GM18870 (cell line): ENCODE measurements around the gene CLDND1.
"Not testable (repeated sequence)": the region's sequence is repeated elsewhere in the genome, so short reads cannot be mapped to it uniquely, and the experiment has no call there.

Source experiments
- ATAC-seq: cut with Tn5 transposase; IDR thresholded peaks from one replicate; pipeline ENCODE4 v1.9.1; 2021; ENCODE audit warnings: moderate library complexity; ENCODE audit not compliant: unreplicated experiment

The CLDND1 gene

DNA sequence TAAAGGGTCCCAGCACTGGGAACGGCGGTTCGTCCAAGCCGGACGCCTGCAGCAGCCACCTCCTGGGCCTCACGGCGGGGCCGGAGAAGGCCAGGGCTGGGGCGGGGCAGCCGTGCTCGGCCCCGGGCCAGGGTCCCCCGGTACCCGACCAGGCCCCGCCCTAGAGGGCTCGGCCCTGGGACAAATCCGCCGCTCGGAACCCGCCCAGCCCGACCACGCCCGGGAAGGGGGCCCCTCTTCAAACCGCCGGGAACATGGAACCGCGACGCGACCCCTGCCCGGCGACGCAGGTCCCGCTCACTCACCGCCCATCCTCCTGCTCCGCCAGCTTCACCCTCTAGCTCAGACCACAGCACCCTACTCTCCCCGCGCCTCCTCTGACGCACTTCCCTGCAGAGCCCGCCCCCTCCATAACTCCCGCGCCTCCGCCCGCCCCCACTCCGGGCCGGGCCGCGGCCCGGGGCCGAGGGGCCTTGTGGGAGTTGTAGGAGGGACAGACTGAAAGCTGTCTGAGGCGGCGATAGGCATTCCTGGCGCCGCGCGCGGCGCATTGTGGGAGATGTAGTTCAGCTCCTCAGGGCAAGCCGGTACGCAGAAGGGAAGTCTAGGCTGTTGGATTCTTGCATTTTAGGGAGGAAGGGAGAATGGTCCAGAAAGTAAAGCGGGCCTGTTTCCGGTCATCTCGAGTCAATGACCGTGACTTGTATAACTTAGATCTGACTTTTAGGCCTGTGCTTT, at the start of gene CLDND1:
CLDND1 (minus strand) TSS at position 359 of the 738 bp plus-strand sequence. CDS start 1,478 bp downstream, outside the sequence.
- peak; percentile 74 for ATAC-seq

DNA sequence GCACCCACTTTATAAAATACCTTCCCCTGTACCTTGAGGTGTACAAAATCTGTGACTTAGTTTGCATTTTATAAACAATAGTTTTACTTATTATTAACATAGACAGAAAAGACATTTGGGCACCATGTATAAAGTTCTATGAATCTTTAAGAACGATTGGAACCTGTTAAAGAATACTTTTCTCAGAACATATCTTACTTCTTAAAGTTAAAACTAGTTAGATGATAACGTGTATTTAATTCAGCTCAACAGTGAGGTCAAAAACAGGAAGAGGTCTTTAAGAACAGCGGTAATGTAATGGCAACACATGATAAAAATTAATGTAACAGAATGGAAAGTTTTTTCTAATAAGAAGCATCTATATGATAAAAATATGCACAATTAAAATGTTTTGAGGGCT, 45.7 kb upstream of the CLDND1 start:
- ATAC-seq = no peak

DNA sequence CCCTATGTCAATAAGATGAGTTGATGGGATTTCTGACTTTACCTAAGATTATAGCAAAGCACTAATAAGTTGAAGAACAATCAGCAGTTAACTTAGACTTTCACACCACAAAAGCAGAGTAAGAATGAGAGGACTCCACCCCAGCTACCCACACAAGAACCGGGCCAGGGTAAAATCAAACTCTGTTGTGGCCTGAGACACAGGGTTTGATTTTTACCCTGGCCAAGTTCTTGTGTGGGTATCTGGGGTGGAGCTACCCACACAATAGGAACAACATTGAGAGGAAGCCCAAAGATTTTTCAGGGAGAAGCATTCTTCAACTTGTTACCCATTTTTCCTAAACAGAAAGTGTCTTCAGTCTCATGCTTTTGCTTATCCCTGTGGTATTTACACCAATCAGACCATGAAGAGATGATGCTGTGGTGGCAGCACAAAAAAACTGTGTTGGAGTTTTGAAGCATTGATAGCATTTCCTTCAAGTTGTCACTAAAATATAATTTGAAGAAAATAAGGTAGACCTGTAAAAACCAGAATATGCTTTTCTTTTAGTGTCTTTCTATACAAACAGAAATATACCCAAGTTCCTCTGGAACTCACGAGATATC, 45.1 kb upstream of the CLDND1 start:
- ATAC-seq = no peak

DNA sequence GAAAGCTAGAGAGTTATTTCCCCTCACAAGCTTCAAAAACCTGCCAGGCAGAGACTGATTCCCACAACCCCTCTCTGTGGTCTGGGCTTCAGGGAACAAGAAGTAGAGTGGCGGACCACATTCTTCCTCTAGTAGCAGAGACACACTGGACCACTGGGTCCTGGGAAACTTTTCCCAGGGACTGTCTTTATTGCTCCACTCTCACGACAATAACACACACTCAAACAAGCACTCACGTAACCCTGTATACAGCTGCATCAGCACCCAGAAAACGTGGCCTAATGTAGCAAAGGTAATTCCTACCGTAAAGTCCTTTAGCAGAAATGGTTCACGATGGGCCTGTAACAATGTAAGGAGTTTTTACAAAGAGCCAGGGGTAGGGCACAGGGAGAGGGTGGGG, 43.1 kb upstream of the CLDND1 start:
- no peak for ATAC-seq

DNA sequence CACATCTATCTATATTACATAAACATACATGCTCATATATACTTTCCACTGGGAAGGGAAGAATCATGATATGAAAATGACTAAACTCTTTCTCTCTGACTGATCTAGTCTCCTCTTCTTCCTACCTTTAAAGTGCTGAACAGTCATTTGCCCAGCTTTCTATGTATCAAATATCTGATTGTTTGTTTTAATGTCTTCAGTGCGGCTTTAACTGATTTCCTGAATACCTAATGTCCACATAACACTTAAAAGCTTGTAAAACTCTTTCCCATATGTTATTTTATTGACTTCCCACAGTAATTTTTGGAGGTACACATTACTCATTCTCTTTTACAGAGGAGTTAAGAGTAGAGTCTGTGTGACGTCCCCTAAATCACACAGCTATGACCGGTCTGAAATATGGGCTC, 42.5 kb upstream of the CLDND1 start:
- ATAC-seq = peak; percentile 19

DNA sequence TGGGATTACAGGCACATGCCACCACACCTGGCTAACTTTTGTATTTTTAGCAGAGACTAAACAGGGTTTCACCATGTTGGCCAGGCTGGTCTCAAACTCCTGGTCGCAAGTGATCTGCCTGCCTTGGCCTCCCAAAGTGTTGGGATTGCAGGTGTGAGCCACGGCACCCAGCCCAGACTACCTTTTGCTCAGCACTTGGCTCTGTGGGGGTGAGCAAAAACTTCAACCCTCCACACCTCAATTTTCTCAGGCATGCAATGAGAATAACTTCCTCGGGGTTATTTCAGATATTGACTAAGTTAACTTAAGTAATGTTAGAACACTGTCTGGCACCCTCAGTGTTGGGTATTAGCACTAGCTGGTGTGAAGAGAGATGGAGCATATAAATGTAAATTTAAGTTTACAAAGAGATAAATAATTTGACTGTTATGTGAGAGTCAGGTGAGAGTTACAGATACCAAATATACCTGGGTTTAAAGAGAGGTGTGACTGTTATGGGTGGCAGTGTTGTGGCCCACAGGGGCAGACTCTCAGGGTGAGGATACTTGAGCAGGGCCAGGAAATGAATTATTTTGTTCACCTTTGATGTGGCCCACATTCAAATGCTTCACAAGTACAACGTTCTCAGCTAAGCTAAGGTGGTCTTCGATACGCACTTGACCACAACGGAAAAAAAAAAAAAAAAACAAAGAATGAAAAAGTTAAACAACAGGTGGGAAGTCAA, 41.7 kb upstream of the CLDND1 start:
- no peak for ATAC-seq

DNA sequence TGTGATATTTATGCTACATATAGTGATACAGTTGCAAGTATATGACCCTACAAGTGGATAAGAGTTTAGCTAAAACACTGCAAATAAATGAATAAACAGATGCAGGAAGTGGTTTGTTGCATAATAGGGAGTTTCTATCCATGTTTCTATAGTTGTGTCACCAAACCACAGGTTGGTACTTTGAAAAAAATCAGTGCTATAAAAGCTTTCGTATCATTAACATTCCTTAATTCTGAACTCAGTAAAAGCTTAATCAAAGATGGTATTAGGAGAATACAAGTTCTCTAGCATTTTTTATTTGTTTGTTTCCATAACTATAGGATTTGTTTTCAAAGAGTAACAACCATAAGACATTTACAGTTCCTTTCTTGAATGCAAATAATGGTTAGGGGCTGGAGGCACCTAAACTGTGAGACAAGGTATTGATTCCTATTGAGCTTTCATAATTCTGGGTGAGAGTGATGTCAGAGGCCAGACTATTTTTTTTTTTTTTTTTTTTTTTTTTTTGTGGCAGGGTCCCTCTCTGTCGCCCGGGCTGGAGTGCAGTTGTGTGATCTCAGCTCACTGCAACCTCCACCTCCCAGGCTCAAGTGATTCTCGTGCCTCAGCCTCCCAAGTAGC, 41.1 kb upstream of the CLDND1 start:
- ATAC-seq = peak; percentile 57

DNA sequence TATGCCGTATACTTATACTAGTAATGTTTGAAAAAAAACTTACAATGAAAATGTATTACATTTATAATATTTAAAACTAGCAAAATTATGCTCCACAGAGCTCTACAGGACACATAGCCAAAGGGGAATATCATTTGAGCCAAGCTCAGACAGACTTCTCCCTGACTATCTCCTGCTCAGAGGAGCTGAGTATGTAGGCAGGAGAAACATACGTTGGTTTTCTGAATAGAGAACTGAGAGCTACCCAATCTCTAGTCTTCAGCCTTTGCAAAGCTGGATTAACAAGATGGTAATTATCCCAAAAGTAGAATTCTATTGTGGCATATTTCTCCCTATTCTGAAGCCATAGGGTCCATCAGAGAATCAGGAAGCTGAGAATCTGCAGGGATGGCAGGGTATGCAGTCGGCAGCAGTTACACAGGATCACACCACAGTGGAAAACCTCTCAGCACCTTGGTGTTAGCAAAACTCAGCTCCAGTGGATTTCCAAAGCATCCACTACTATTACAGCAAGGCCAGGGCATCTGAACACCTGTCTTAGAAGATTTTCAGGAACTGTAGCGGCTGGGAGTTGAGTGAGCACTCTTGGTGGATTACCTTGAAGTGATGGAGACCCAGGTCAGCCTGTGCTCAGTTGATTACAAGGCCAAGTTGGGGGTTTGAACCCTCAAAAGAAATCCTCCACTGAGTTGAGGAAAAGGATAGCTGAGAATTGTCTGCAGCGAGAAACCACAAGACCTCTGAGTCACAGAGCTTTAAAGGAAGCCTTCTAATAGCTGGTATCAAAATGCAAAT, 39.2 kb upstream of the CLDND1 start:
- no peak for ATAC-seq

DNA sequence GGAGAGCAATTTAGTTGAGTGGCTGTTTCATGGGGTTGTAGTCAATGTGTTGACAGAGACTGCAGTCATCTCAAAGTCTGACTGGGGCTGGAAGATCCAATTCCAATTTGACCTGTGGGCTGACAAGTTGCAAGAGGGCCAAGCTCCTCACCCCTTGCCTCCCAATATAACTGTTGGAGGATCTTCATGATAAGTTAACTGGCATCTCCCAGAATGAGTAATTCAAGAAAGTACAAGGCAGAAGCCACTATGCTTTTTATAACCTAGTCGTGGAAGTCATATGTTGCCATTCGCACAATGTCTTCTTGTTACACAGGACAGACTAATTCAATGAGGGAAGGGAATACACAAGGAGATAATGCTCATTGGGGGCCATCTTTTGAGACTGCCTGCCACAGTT, 38.2 kb upstream of the CLDND1 start:
- no peak for ATAC-seq

DNA sequence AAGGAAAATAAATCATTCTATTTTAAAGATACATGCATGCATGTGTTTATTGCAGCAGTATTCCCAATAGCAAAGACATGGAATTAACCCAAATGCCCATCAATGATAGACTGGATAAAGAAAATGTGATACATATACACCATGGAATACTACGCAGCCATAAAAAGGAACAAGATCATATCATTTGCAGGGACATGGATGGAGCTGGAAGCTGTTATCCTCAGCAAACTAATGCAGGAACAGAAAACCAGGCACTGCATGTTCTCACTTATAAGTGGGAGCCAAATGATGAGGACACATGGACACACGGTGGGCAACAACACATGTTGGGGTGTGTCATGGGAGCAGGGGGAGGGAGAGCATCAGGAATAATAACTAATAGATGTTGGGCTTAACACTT, 37.1 kb upstream of the CLDND1 start:
- ATAC-seq = not testable (repeated sequence)

DNA sequence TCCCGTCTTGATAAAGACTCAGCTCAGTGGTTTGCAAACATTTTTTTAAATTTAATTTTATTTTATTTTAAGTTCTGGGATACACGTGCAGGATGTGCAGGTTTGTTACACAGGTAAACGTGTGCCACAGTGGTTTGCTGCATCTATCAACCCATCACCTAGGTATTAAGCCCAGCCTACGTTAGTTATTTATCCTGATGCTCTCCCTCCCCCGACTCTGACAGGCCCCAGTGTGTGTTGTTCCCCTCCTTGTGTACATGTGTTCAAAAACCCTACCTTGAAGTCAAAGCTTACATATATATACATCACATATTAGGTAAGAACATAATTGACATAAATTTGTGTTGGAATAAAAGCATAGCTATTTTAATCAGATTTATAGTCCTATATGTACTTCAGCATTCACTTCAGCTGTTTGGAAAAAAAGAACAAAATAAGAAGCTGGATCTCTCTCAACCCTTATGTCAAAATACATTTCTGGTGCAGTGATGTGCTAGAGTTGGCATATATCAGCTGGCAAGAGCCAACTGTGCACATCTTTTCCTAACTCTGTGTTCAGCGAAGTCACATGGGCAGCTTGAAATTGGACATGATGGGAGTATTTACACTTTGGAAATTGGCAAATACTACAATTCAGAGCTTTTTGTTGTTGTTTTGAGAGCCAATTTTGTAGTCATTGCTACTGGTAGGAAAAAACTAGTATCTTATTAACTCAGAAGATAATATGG, 35.6 kb upstream of the CLDND1 start:
- ATAC-seq = no peak

DNA sequence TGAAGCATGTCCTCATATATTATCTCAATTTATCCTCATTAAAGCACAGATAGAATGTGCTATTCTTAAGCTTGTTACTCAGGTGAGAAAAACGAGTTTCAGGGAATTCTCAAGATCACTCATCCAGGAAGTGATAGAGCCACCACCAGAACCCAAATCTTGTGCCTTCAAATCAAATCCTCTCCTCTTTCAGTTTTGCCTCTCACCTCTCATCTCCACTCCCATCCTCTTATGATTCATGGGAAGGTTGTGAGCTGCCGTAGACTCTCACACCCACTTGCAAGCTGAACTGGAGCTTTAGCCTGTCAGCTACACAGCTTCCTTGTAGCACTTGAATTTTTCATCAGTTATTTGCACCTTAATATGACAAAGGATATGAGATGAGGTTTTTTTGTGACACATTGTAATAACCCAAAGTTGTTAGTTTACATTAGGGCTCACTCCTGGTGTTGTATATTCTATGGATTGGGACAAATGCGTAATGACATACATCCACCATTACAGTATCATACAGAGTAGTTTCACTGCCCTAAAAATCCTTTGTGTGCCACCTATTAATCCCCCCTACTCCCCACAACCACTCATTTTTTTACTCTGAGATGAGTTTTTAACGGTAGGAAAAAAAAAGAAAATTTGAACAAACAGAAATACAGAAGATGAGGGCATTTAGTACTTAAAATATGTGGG, 34.8 kb upstream of the CLDND1 start:
- ATAC-seq = no peak

DNA sequence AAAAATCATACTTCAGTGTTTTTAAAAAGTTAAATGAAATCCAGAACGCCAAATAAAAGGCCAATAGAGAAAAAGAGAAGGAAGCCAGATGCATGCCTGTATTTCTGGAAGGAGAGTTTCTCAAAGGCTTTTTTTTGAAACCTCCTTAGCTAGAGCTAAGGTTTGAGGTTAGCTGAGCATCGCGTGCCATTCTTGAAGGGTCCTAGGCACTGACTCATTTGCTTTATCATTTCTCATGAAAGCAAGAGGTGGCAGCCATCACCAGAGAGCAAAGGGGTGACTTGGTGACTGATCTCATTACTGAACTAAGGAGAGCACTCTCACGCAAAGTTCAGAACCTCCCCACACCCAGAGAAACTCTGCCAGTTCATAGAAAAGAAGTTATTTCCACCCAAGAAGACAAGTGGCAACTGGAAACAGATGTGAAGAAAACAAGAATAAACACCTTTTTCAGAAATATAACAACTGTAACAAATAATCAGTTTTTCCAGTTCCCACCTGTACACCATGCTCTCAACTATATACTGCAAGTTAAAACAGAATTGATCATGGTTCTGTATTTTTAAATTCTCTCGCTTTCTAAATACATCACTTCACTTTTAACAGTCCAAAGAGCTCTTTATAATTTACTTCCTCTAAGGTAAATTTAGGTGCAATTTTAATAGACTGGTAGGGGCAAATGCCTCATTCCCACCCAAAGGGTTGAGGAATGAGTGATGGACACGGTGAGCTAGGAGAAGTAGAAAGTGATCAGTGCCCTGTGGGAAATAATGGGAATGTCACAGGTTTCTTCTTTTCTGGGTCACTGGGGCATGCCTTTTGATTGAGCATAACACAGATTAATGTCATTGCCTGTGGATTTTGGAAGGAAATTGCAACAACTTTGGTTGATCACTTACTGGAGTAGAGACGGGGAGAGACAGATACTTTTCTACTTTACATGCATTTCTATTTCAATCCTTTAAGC, 33.7 kb upstream of the CLDND1 start:
- ATAC-seq = peak; percentile 75

DNA sequence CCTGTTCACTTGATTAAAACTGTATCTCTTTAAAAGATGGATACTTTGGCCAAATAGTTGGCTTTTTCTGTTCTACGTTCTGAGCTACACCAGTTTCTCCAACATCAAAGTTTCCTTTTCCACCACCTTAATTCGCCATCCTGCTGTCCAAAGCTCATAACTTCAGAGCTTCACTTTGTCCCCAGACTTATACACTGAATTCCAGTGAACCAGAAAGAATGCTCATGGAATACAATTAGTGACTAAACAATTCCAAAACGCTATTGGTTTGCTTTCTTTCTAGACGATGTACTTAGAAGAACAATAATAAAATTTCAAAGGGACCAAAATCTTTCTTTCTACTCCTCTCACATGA, 32.3 kb upstream of the CLDND1 start:
- no peak for ATAC-seq

DNA sequence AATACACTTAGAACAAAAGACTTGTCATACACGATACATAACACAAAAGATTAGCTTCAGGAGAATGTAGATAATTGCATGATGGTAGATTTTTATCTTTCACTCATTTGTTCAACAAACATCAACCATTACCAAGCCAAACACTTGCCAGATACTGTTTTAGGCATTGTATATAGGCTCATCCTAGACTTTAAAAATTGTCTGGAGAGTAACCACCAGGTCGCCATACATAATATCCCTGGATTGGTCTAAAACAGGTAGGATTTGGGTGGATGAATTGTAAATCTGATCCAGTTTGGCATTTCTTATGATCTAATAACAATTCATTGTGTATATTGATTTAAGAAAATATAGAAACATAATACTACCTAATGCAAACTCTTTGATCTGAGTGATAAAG, 31.9 kb upstream of the CLDND1 start:
- no peak for ATAC-seq

DNA sequence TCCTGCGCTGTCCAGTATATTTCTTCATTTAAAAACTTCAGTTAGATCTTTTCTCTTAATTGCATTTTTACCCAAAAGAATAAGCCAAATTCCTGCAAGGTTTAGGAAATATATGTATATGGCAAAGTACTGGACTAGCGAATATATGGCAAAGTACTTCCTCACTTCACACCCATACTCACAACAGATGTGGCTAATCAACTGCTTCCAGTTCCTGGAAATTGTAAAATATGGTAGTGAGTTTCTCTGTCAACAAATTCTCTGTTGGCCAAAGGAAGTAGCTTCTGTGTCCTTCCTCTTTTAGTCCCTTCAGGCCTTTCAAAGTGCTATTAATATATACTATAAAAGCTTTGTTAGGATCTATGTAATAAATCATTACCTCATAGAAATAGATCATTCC, 31.1 kb upstream of the CLDND1 start:
- no peak for ATAC-seq

DNA sequence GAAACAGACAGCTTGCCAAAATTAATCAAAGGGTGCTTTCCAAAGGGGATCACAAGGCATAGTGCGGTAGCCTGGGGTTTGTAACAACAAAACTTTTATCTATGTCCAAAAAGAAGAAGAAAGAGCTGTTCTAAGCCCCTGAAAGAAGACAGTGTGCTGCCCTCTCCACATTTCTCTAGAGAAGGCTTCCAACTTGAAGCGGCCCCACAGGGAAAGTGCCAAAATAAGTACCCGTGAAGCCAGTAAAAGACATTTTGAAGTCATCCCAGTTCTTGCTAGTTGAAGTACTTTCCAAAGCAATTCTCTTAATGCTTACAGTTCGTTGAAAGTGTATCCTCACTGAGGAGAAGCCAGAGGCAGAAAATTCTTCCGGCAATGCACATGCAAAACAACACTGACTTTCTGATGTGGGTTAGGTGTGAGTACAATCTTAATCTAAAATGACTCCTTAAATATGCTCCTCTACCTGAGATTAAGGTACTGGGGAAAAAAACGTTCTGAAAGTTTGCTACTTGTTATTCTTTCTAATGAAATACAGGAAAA, 30.4 kb upstream of the CLDND1 start:
- no peak for ATAC-seq
